ES-I3 (cell line): ENCODE measurements around the gene FOXL2NB.

Experiments used
- H3K36me3 ChIP-seq: 2 replicates; pipeline ENCODE4 v1.6.1; 2013; ENCODE audit warnings: mild to moderate bottlenecking, low read length, control low read depth, moderate library complexity; ENCODE audit not compliant: insufficient read depth
- H3K4me1 ChIP-seq: 2 replicates; pipeline ENCODE4 v1.6.1; 2013; ENCODE audit warnings: mild to moderate bottlenecking, control low read depth, low read length; ENCODE audit not compliant: insufficient read depth
- H3K9ac ChIP-seq: 2 replicates; pipeline ENCODE4 v1.6.1; 2013; ENCODE audit warnings: low read depth, mild to moderate bottlenecking, low read length, moderate library complexity
- H3K9me3 ChIP-seq: 2 replicates; pipeline ENCODE4 v1.6.1; 2013; ENCODE audit warnings: mild to moderate bottlenecking, low read length, moderate library complexity; ENCODE audit not compliant: control insufficient read depth, insufficient read depth

Gene FOXL2NB

DNA sequence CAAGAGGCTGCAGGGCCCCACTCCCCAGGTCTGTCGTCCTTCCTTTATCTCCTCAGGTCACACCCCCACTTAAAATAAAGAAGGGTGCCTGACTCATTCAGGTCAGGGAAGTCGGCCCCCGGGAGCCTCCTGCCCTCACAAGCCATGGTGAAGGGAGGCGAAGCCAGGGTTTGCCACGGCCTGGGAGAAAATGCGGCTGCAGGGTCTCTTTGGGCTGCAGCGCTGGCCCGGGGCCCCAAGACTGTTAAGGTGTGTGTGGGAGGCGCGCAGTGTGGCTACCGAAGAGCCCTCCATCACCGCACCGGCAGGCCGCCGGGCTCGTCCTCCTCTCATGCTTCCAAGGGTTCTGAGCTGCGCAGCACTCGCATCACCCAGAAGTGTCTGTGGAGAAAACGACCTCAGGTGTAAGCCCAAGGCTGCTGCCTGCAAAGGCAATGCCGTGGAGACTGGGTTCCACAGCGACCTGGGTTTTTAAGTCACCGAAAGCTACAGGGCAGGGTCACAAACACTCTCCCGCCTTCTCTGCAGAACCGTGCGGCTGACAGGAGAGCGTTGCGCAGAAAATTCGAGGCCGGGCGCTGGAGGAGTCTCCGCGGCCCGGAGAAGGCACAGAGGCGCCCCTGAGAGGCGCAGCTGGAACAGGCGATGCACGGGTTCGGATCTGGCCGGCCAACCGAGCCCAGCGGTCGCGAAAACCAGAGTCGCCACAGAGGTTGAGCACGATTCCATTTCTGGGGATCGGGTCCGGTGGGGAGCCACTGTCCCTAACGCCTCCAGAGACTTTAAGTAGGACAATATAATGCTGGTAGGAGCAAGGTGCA, 8.8 kb upstream of the FOXL2NB start:
- Histone ChIP-seq H3K9ac (peak overlapping the region; percentile 58; the same call in 1 of the 2 replicates), H3K4me1 (no peaks in the 10 kb centered on the region; the same call in 1 of the 2 replicates), H3K9me3 (no peaks in the 10 kb centered on the region), H3K36me3 (no peaks in the 10 kb centered on the region)

DNA sequence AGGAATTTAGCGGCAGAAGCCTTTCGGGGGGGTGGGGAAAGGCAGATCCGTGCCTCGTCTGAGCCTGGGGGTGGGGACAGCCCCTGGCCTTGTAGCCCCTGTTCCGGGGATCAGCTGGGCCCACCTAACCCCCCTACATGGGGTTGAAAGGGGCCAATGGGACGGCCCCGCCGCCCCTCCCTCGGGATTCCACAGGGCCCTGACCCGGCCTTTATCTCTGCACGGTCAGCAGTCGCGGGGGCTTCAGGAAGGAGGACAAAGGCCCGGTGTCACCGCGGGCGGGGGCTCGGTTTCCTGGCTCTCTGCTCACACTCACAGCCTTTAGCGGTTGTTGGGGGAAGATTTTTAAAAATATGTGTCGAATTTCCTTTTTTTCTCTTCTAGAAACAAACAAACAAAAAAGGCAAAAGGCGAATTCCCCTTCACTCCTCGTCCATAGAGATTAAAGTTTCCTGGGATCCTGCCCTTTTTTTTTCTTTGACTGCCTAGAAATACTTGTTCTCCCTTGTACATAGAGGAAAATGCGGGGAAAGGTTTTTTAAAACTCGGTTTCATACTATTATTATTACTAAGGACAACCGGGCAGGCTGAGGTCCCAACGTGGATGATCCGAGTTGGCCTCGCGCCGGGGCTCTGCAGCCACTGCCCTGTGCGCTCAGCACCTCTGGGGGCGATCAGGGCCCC, 8.0 kb upstream of the FOXL2NB start:
- Histone ChIP-seq H3K36me3 (no peaks in the 10 kb centered on the region), H3K9ac (peak overlapping the region; percentile 58; the same call in 1 of the 2 replicates), H3K4me1 (no peaks in the 10 kb centered on the region; the same call in 1 of the 2 replicates), H3K9me3 (no peaks in the 10 kb centered on the region)

DNA sequence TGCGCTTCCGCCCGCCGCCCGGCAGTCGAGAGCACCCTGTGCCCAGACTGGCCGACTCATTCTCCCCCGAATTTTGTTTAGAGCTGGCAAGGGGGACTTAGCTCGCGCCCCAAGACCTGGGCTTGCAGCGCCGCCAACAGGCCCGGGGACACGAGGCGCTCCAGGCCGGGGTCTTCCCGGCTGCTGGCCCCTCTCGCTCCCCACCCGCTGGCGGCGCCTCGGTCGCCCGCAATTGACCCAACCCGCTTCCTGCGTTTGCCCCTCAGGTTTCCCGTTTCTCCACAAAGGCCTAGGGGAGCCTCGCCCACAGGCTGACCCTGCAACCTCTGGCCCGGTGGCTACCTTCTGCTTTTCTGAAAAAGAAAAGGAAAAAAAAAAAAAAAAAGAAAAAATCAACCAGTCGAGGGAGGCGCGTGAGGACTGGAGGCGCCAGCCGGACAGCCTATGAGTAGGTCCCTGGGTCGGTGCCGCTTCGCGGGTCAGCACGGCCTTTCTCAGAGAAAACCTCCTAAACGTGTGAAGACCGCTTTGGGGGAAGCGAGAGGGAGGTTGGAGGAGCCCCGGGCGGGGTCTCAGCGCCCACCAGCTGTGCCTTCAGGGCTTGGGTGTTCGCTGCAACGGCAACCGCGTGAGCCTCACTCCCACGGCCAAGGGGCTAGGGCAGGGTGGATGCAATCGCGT, 7.3 kb upstream of the FOXL2NB start:
- no peaks in the 10 kb centered on the region for H3K9me3 ChIP-seq
- H3K9ac ChIP-seq, result peak overlapping the region; percentile 58; the same call in 1 of the 2 replicates
- no peaks in the 10 kb centered on the region for H3K36me3 ChIP-seq
- no peaks in the 10 kb centered on the region; the same call in 1 of the 2 replicates for H3K4me1 ChIP-seq

DNA sequence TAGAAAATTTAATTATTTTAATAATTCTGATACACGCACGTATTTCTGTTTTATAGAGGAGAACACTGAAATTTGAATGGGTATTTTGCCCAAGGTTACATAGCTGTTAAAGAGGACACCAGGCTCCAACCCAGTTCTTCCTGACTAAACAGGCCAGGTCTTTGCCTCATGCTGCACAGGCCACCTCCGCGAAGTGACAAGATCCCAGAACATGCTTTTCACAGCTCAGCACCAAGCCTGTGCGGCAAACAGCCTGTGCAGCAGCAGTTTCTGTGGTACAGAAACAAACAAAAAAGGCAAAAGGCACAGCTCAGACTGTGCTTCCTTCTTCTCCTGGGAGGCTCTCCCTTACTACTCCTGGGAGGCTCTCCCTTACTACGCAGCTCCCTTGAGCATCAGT, 6.6 kb upstream of the FOXL2NB start:
- no peaks in the 10 kb centered on the region for H3K36me3 ChIP-seq
- H3K9ac ChIP-seq, result no peak overlapping the region
- no peaks in the 10 kb centered on the region for H3K9me3 ChIP-seq
- H3K4me1 ChIP-seq, result no peaks in the 10 kb centered on the region; the same call in 1 of the 2 replicates

- Histone ChIP-seq H3K9ac (no peak overlapping the region), H3K4me1 (no peaks in the 10 kb centered on the region; the same call in 1 of the 2 replicates), H3K36me3 (no peaks in the 10 kb centered on the region), H3K9me3 (no peaks in the 10 kb centered on the region)
Observed at GRCh38 chr3:138941259-138941885, 5.6 kb upstream of the FOXL2NB start.

- H3K9ac ChIP-seq, result no peak overlapping the region
- no peaks in the 10 kb centered on the region for H3K36me3 ChIP-seq
- no peaks in the 10 kb centered on the region; the same call in 1 of the 2 replicates for H3K4me1 ChIP-seq
- H3K9me3 ChIP-seq, result no peaks in the 10 kb centered on the region
Observed at GRCh38 chr3:138942271-138942670, 4.7 kb upstream of the FOXL2NB start.

GRCh38 chr3:138942861-138943623, 4.0 kb upstream of the FOXL2NB start:
- Histone ChIP-seq H3K4me1 (peaks cover 1% of the 10 kb centered on the region; the same call in 1 of the 2 replicates), H3K9ac (peak overlapping the region; percentile 10; the same call in 1 of the 2 replicates)

DNA sequence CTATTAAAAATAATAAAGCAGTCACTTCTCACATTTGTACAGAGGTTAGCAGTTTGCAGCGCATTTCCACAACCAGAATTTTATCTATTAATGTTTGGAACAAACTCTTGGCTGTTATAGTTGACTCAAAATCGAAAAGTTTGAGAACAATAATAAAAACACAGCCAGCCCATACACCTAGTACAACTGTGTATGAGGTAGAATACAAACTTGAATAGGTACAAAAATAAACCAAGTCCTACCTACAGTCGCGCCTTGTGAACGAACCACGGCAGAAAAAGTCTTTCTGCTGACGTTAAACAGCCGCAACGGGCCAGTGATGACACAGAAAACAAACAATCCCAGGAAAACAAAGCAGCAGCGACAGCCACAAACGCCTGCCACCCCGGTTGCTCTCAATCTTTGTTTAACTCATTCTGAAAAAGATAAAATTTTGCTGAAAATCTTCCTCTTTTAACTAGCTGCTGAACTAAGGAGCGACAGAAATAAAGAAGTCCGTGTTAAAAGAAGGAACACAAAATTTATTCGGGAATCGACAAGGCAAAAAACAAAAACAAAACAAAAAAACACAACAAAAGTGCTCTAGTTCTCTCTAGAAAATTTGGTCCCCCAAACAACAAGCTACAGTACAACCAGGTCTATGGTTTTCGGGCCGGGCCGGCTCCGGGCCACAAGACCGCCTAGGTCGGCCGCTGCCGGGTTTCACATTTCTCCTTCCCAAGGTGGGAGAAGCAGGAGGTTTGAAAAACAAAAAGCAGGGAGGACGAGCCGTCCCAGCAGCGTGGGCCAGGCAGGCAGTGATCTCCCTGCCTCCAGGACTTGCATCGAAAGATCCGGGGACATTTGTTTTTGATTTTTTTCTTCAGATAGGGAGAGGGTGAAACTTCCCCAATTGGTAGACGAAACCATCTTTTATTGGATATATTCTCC, 3.0 kb upstream of the FOXL2NB start:
- H3K4me1 ChIP-seq, result peaks cover 10% of the 10 kb centered on the region
- H3K36me3 ChIP-seq, result no peaks in the 10 kb centered on the region
- no peaks in the 10 kb centered on the region for H3K9me3 ChIP-seq
- peak overlapping the region; percentile 63 for H3K9ac ChIP-seq

More at GRCh38 chr3:138942861-138943623, 4.0 kb upstream of the FOXL2NB start:
- no peaks in the 10 kb centered on the region for H3K9me3 ChIP-seq
- H3K36me3 ChIP-seq, result no peaks in the 10 kb centered on the region

DNA sequence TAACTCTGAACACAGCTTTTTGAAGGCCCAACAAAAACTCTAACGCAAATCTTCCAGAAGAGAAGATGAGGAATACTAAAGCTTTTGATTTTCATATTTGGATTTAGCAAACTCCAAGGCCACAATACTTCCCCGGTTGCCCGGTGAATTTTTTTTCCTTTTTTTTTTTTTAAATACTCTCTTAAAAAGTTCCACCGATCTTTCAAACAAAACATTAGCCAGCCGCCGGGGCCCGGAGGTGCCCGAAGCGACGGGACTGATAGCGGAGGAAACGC, 2.4 kb upstream of the FOXL2NB start:
- Histone ChIP-seq H3K9ac (peak overlapping the region; percentile 63), H3K4me1 (peaks cover 10% of the 10 kb centered on the region)

GRCh38 chr3:138944929-138945708, 1.9 kb upstream of the FOXL2NB start:
- no peaks in the 10 kb centered on the region for H3K9me3 ChIP-seq
- peak overlapping the region; percentile 63 for H3K9ac ChIP-seq
- peaks cover 10% of the 10 kb centered on the region for H3K4me1 ChIP-seq

More for the DNA sequence above, 2.4 kb upstream of the FOXL2NB start:
- H3K9me3 ChIP-seq, result no peaks in the 10 kb centered on the region
- no peaks in the 10 kb centered on the region for H3K36me3 ChIP-seq

GRCh38 chr3:138945709-138946662, 1.0 kb upstream of the FOXL2NB start:
- Histone ChIP-seq H3K9ac (peak overlapping the region; percentile 63), H3K9me3 (no peaks in the 10 kb centered on the region), H3K4me1 (peaks cover 17% of the 10 kb centered on the region), H3K36me3 (no peaks in the 10 kb centered on the region; the same call in 1 of the 2 replicates)

More at GRCh38 chr3:138944929-138945708, 1.9 kb upstream of the FOXL2NB start:
- no peaks in the 10 kb centered on the region for H3K36me3 ChIP-seq
